Putamen (tissue), 1 donor: Measurements from ENCODE around the gene DIPK1B.

Experiments used
- DNase-seq: peaks from one replicate; pipeline ENCODE4 v3.0.0-alpha.2; 2016; ENCODE audit warnings: low spot score

Gene DIPK1B

DNA sequence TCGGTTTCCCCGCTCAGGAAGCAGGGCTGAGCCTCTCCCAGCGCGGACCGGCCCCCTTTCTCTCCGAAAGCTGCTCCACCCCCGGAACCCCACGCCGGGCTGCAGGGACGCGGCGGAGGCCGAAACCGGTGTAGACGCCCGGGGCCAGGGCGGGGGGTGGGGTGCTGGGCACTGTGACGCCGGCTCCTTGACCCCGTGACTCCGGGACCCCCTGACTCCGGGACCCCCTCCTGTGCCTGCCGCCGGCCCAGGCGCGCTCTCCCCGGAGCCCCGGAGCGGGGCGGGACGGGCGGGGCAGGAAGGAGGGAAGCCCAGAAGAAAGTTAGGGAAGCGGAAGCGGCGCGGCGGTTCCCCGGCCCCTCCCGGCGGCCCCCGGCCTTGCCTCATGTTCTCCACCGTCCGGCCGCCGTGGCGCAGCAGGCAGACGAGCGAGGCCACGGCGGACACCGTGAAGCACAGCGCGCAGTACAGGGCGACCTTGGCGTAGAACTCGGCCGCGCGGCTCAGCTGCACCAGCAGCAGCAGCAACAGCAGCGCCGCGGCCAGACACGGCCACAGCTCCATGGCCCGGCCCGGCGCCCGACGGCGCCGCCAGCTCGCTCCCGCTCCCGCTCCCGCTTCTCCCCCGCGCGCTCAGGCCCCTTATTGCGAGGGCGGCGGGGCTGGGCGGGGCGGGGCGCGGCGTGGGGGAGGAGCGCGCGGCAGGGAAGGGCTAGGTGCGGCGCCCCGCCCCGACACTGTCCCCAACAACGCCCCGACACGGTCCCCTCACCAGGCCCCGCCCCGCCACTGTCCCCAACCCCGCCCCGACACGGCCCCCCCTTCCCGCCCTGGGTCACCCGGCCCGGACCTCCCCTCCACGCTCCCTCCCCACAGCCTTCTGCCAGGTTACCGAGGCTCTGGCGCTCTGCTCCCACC, 25.3 kb upstream of the DIPK1B start, which contains the start of gene AGPAT2:
Gene AGPAT2, minus strand, starts transcription at position 664 of the 918 bp plus-strand sequence. Its CDS starts 100 bp downstream, at position 564.
- DNase-seq, result no peak

DNA sequence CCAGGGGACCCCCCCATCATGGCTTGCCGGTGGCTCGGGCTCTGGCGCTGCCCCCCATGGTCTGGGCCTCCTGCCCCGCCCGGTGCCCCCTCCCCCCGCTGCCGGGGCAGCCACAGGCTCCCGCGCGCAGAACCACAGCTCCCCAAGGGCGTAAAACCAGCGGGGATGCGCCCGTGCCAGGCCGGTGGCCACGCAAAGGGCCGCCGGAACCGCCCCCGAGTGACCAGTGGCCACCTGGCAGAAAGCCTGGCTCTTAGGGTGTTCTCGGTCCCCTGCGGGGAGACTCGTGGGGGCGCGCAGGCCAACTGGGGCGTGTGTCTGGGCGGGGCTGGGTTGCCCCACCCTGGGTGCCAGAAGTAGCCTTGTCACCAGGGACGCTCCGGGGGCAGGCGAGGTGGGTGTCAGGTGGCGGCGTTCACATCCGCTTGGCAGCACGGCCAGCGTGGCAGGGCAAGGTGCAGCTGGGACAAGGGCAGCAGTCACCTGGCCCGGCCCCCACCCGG, 24.6 kb upstream of the DIPK1B start:
- DNase-seq, result no peak

DNA sequence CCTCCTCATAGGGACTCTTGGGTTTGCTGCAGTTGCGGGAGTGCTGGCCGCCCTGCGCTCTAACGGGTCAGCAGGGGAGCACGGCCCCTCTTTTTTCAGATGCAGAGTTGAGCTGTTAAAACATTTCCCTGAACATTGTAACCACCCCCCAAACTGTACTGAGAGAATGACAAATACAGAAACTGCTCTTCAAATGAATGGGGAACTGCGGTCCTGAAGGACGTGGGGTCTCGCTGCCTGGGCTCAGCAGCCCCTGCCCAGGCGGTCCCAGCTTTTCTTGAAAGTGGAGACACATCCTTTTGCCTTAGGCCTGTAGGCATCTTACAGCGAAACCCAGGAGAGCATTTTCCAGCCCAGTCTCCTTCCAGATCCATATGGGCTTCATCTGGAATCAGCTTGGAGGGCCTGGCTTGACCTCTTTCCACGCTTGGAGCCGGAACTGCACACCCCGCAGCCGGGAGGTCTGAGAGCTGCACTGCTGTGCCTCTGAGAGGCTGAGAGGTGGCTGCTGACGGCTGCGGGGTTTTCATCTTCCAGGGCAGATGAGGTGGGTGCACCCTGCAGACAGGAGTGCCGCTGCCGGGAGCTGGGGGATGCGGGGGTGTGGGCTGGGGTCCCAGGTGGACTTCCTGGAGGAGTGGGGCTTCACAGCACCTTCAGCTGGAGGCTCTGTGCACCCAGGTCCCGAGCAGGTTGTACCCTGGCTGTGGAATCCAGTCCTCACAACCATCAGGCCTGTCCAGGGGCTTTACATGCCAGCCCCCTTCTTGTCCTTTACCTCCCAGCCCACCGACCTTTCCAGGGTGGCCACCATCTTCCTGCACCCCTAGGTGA, 23.9 kb upstream of the DIPK1B start:
- no peak for DNase-seq

DNA sequence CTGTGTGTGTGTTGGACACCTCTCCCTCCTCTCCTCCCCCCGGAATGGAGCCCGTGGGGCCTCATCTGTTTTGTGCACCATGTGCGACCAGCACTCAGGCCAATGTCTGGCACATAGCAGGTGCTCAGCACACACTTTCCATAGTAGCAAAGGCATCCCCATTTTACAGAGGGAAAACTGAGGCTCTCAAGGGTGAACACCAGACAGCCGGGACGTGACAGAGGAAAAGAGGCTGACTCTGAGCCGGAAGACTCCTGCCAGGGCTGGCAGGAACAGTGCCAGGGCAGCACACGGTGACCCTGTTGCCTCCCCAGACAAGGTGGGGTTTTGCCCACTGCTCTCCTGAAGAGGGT, 23.3 kb upstream of the DIPK1B start:
- DNase-seq, result no peak

DNA sequence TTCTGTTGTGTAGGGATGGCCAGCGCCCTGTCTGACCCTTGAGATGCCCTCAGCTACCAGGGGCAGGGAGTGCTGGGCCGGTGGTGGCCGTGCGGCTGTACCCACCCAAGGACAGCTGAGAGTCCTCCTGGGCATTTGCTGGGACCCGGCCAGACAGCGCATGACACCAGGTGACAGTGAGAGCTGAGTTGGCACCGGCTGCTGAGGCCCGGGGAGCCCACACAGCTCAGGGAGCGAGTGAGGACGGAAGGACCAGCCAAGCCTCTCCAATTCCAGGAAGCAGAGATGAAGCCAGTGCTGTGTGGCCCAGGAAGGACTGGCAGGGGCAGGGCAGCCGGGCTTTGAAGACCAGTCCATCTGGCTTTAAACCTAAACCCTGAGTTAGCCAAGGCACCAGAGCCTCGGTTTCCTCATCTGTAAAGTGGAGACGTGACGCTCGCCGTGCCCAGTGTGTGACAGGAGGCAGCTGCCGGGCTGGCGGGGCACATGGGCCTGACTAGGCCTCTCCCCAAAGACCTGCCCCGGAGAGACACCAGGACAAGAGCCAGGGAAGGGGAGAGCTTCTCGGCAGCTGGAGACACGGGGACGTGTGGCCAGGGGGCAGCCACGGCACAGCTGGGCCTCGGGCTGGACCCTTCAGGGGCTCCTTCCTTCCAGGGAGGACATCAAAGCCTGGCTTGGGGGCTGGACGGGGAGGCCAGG, 22.1 kb upstream of the DIPK1B start:
- no peak for DNase-seq

DNA sequence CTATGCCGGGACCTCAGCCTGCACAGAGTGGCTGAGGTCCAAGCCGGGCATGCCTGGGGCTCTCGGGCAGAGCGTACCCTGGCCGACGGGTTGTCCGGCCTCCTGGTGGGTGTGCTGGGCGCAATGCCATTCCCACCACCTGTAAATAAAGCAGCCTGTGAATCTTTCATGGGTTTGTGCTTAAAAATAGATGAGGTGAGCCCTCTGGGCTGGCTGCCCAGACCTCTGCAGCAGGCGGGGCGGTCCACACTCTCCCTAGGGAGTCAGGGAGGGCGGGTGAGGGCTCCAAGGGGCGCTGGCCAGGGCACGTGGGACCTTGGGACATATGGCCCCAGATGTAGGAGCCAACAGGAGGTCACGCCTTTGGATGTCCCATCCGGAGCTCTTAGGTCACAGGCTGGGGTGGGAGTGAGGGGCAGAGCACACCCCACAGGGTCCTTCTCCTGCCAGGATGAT, 21.5 kb upstream of the DIPK1B start:
- no peak for DNase-seq

DNA sequence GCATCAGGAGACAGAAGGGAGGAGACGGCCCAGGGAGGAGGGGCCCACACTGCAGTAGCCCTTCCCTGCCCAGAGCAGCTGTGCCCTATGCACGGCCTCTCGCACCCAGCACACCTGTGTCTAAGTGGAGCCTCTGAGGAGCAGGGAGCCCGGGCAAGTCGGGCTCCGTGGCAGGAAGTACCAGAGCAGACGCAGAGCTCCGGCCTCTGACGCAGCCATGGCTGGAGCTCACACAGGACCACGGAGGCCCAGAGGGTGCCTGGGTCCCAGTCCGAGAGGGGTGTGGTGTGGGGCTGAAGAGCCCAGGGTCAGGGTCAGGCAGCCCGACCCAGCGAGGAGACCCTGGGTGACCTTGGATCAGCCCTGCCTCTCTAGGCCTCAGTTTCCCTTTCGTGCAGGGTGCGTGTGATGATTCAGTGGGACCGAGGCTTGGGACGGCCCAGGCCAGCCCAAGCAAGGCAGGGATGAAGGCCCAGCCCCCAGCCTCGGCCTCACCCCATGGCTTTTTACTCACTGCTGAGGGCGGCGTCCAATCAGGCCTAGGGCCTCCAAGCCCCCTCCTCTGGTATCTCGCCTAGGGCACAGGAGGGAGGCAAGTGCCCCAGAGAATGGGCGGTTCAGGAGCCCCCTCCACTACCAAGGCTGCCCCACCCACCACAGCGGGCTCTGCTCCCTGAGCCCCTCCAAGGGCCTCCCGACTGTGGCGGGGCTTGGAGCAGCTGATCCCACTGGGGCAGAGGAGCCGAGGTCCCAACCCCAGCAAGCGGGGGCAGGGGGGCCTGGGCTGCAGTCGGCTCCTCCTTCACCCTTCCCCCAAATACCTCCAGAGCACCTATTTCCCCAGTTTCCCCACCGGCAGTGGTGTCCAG, 20.8 kb upstream of the DIPK1B start:
- DNase-seq, result no peak

DNA sequence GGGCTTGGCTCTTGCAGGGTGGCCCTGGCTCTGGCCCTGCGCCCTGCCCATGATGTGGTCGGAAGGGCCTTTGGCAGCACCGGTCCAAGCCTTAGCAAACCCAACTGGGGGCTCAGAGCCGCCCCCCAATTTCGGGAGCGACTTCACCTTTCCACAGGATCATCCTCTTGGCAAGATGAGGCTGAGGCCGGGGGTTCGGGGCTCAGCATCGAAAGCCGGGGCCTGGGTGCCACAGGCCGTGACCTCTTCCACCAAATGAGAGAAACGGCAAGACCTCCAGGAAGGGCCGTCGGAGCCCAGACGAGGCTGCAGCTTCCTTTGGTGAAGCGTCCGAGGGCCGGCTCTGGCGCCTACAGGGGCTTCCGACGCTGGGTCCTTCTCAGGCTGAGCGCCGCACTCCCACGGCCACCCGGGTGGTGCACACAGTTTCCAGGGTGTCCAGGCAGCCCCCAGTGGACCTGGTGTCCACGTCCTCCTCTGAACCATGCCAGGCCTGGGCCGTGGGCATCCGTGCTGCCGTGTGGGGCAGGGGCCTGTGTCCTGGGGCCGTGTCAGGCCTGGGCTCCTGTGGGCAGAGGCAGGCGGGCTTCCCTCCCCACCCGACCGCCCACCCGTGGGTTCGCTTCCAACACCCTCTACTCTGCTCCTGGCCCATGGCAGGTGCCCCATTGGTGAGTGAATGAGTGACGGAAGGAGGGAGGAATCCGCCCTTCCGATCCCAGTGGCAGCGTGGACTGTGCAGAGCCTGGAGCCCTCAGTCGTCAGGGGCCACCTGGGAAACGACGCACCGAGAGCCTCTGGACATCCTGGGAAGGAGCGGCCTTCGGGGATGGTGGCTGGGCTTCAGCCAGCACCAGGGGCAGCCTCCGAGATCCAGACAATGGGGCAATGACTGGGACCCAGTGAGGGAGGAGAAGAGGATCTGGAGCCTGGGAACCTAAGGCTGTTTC, 19.9 kb upstream of the DIPK1B start:
- DNase-seq, result no peak

DNA sequence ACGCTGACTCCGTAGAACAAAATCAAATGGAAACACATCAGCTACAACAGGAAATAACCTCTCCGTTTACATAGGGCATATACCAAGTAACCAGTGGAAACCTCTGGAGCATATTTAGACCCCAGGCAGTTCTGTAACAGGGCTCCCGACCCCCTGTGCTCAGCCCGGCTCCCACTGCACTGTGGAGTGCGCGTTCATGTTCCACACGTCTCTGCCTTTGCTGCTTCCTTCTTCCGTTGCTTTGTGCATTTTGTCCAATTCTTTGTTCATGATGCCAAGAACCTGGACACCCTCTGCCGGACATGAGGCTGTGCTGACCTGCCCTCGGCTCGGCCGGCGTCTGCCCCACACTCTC, 19.3 kb upstream of the DIPK1B start:
- DNase-seq, result no peak

DNA sequence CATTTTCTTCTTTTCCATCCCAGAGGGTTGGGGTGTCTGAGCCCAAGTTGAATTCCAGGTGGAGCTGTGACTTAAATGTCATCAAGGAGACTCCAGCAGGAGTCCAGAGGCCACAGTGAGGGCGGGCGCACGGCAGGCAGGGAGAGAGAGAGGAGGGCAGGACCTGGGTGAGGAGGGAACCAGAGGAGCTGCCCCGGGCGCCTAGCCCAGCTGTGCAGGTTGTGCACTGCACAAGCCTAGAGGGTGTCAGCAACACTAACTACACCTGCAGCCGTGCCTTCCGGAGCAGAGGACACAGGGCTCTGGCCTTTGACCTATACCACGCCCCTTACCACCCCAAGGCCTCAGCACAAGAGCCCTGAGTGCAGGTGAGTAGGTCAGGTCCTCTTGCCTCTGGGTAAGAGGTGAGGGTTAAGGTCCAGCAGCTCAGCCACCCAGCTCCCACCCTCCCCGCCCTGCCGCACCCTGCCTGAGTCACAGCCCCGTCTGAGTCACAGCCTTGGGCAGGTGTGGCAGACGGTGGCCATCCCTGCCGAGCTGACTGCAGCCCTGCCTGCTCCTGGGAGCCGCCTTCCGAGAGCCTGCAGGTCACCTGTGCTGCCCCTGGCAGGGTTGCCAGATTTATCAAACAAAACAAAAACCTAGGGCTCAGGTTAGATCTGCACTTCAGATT, 18.7 kb upstream of the DIPK1B start:
- DNase-seq, result no peak

DNA sequence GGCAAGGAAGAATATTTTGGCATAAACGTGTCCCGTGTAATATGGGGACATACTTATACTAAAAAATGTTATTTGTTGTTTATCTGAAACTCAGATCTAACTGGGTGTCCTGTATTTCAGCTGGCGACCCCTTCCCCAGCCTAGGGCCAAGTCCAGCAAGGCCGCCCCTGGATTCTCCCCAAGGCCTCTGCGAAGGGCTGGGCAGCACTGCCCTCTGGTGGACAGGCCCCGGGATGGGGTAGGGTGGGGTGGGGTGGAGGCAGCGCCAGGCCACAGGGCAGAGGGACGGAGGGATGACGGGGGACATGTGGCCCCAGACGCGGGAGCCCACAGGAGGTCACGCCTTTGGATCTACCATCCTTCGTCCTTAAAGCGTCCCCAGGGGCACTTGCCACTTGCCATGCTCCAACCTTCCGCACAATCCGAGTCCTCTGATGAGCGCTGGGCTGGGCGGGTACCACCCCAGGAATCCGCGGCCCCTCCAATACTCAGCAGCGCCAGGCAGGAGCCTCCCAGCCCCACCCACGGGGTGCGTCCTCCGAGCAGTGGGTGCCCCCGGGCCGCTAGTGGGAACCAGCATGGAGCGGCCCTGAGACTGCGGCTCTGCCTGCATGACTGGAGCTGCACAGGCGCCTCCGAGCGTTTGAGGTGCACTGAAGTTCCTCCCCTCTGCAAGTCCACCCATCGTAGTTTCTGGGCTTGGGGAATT, 18.1 kb upstream of the DIPK1B start:
- DNase-seq, result no peak

DNA sequence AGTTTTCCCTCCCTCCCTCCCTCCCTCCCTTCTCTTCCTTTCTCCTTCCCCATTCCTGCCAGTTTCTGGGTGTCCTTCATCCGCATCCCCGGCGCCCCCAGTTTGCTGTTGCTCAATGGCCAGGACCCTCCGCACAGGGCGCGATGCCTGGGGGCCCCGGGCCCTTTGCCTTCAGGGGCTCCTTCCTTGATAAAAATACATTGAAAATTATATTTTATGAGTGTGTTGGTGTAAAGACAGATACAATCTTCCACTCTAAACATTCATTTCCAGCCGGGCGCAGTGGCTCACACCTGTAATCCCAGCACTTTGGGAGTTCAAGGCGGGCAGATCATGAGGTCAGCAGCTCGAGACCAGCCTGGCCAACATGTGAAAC, 17.5 kb upstream of the DIPK1B start:
- DNase-seq, result no peak

DNA sequence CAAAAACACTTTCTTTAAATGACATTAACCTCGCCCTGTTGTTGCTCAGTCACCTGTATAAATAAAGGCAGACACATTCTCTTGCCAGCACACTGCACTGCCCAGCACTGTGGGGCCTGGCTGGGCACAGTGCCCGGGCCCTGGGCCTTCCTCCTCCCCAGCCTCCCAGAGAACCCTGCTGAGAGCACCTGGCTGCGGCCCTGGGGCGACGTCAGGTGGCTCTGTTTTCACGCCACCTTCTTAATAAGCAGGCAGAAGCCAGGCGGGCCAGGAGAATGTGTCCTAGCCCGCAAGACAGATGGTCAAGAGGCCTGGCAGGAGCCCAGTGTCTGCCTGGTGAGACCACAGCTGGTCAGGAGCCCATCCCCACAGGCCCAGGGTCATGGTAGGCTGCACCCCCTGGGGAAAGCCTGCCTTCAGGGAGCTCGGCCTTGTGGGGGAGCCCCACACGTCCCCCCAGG, 16.9 kb upstream of the DIPK1B start:
- no peak for DNase-seq

DNA sequence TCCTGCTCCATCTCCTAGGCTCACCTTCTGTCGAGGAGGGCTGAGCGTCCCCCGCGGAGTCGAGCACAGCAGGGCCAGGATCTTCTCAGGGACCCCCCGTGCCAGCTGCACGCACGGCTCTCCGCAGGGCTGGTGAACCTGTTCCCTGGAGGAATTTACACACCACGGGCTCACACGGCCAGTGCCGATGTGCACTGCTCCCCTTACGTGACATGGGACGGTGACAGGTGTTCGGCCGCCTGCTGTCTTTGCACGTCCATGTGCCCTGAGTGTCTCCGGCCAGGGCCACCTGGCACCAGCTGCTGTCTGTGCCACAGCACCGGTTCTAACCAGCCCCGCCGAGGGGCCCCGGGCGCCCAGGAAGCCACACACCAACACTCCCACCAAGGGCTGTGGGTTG, 16.4 kb upstream of the DIPK1B start:
- no peak for DNase-seq

DNA sequence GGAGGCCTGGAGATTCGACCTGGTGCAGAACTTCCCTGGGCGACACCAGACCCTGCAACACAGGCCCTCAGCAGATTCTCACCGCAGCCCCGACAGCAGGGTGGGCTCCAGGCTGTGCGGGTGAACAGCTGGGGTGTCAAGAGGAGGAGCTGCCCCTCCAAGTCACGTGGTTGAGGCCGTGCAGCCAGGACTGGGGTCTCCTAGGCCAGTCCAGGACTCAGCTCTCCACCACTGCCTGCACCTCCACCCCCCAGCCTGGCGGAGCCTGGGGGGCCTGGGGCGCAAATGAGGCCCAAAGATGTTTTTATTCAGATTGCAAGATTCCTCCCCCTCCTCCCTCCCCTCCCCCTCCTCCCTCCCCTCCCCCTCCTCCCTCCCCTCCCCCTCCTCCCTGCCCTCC, 15.9 kb upstream of the DIPK1B start:
- no peak for DNase-seq

DNA sequence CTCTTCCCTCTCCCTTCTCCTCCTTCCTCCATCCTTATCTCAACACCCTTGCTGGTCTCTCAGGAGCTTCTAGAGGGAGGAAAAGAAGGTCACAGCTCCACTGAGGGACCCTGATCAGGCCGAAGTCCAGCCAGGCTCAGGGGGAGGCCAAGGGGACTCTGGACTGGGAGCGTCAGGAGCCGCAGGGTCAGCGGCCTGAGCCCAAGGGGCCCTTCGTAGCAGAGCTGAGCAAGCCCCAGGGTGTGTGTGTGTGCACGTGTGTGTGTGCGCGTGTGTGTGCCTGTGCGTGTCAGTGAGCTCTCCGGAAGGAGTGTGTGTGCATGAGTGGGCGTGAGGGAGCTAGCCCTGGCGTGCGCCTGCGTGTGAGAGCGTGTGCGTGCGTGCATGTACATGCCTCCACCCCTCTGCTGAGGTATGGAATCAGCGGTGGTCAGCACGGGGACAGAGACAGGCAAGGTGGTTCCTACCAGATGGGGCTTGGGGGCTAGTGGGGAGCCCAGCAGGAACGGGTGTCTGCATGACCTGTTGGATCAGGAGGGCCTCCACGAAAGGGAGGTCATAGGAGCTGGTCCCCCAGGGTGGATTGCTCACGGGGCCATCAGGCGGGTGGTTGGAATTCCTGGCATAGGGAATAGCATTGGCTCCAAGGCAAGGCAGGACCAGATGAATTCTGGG, 15.1 kb upstream of the DIPK1B start:
- no peak for DNase-seq

DNA sequence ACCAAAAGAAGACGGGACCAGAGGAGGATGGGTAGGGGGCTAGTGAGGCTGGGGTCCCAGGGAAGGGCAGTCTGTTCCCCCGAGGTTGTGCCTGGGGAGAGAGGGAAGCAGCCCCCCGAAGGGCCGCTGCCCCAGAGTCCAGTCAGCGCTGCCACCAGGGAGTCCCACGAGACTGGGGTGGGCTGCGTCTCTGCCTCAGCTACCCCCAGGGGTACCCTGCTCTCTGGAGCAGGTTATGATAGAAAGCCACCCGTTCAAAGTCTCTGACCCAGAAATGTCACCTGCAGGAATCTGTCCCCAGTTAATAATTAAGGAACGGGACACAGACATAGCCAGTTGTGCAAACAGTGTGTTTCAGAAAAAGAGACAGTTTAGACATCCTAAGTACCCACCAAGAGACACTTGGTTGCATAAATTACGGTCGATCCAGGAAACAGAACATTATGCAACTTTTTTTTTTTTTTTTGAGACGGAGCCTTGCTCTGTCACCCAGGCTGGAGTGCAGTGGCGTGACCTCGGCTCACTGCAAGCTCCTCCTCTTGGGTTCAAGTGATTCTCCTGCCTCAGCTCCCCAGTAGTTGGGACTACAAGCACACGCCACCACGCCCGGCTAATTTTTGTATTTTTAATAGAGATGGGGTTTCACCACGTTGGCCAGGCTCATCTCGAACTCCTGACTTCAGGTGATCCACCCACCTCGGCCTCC, 14.4 kb upstream of the DIPK1B start:
- no peak for DNase-seq
